ENCODE measurements around the gene ABAT. TPM values are rescaled to one million over a fixed set of nuclear protein-coding genes. Genes with fewer than 3 reads are reported as not detected.

The ABAT gene
- total RNA-seq, 4 donors from 2014 or later: 5.5 to 8.4 (median 6.5) TPM

DNA sequence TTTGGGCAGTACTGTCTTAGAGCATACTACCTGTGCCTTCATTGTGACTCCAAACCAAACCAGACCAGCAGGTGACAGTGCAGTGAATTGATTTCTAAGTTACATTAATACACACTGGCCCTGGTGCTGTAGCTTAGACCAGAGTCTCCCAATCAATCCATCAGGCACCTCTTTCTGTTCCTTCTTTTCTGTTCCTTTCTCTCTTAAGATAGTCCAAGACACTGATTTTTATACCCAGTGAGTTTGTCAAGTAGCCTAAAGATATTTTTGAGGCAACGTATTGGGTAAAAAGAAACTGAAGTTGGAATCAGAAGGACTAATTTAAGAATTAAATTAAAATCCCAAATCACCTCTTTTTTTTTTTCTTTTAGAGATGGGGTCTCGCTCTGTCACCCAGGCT is 43.1 kb downstream of the ABAT start:
- TF ChIP-seq, protein P1, sequence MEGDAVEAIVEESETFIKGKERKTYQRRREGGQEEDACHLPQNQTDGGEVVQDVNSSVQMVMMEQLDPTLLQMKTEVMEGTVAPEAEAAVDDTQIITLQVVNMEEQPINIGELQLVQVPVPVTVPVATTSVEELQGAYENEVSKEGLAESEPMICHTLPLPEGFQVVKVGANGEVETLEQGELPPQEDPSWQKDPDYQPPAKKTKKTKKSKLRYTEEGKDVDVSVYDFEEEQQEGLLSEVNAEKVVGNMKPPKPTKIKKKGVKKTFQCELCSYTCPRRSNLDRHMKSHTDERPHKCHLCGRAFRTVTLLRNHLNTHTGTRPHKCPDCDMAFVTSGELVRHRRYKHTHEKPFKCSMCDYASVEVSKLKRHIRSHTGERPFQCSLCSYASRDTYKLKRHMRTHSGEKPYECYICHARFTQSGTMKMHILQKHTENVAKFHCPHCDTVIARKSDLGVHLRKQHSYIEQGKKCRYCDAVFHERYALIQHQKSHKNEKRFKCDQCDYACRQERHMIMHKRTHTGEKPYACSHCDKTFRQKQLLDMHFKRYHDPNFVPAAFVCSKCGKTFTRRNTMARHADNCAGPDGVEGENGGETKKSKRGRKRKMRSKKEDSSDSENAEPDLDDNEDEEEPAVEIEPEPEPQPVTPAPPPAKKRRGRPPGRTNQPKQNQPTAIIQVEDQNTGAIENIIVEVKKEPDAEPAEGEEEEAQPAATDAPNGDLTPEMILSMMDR (IDR thresholded peaks at IDR 0.05): no peak
- no peak for ATAC-seq (ENCODE audit: low FRiP score)
- DNase-seq (ENCODE audit: low spot score): no peak

DNA sequence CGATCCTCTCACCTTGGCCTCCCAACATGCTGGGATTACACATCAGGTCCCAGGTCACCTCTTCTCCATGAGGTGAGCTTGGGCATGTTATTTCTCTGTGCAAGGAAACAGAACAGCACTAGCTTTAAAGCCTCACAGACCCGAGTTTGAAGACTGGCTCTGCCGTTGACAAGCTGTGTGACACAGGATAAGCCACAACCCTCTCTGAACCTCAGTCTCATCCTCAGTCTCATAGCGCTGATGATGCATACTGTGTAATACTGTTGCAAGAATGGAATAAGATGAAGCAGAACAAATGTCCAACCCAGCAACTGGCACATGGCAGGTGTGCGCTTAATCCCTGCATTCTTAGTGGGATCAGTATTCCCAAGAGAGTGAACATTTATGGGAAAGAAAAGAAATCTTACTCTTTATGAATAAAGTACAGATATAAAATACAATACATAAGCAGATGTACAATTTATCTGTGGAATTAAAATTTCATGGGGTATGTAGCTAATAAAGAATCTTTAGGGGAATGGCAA is 43.5 kb downstream of the ABAT start:
- ATAC-seq (ENCODE audit: low FRiP score) (no peak), DNase-seq (ENCODE audit: low spot score) (no peak)
- TF ChIP-seq, protein P1 (IDR thresholded peaks at IDR 0.05): no peak

DNA sequence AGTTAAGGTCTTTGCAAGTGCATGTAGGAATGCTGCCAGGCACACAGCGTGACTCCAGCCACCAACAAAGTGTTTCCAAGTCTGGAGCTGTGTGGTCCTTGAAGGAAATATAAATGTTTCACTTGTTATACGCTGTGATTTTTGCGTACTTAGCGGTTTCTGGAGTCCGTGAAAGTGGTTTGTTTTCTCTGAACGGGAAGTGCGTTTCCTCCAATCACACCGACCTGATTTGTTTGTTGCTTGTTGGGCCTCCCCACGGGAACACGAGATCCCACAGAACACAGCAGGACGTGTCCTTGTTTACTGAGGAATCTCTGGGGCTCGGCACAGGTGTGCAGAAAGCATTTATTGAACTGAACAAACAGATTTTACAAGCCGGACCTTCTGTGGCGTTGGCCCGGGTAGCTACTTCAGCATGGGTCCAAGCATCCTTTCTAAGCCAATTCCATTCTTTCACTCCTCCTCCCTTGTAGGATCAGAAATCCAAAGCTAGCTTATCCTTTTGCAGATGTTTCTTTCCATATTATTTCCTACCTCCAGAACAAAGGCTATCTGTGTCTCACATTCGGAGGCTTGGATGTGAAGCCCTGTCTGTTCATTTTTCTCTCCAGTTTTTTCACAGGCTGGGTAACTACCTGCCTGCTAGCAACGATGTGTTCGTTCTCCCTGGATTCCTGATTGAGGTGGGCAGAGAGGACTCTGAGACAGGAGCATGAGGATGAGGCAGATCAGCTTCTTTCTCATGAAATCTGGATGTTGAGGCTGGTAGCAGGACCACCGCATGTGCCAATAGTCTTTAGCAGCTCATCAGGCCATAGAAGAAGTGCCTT is 44.6 kb downstream of the ABAT start:
- no peak for DNase-seq (ENCODE audit: low spot score)
- TF ChIP-seq, protein P1 (IDR thresholded peaks at IDR 0.05): no peak
- no peak for ATAC-seq (ENCODE audit: low FRiP score)

DNA sequence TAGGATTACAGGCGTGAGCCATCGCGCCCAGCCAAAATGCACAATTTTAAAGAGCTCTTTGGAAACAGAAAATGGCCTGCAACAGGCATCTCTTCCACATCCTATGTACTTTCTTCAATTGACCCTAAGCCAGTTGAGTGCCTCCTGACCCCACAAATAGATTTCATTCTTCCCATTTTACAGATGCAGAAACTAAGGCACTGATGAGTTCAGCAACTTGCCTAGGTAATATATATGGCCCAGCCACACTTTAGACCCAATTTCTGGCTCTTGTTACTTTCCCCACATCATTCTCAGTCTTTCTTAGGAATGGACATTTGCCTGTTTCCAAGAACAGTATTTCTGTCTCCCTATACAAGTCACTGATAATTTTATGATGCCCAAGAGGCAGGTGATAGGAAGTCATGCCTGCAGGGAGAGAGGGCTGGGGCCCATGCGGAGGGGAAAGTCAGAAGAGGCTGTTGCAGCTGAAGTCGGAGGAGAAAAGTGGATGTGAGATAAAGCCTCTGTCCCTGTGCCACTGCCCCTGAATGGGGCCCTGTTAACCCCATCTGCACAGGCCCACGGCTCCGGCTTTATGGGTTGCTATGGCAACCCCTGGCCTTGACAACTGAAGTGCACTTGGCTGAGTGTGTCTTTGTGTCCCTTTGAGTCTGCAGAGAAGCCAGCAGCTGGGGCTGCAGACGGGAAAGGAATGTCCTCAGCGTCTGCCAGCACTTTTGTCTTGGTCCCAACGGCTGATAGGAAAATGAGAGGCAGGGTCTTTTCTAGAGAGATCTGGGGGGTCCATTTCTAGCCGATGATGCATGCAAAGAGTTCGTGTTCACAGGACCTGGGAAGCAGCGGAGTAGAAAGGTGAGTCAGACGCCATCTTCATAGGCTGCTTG is 45.9 kb downstream of the ABAT start:
- TF ChIP-seq, protein P1 (IDR thresholded peaks at IDR 0.05): no peak
- ATAC-seq (ENCODE audit: low FRiP score) (no peak), DNase-seq (ENCODE audit: low spot score) (no peak)

DNA sequence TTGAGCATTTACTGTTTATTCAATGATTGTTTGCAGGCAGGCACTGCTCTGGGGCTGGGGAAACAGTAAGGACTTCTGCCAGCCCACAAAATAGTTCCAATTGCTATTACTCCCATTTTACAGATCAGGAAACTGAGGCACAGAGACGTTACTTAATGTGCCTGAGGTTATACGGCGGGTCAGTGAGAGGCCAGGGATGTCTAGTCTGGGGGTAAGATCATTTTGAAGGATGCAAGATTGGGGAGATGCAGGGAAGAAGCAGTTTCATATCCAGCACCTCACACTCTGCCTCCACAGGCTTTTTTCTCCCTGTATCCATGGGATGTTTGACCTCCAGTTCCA is 46.5 kb downstream of the ABAT start:
- ATAC-seq (ENCODE audit: low FRiP score): no peak
- DNase-seq (ENCODE audit: low spot score): no peak
- TF ChIP-seq, protein P1 (IDR thresholded peaks at IDR 0.05): no peak

DNA sequence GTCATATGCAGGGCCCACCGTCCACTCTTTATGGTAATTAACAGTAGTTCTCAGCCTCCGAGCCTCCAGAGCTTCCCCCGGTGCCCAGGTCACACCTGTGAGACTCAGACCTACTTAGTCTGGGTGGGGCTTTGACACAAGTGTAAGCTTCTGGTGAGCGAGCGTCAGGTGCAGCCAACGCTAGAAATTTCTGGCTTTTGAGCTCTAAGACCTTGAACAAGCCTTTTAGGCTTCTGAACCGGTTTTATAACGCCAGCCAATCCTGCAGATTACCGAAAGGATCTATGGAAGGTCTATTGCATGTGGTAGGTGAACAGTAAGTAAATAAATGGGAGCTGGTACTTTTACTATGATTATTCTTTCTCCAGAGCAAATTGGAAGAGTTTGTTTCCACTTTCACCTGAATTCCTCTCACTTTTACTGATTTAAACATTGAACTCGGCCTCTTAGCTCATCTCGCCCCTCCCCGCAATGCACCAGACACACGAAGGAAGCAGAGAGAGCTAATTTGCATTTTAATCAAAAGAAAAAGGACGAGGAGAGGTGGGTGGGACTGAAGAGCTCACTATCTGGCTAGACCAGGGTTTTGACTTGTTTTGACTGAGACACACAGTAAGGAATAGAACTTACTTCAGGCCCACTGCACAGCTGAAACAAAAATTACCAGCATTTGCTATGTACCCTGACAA is 47.1 kb downstream of the ABAT start:
- no peak for DNase-seq (ENCODE audit: low spot score)
- TF ChIP-seq, protein P1 (IDR thresholded peaks at IDR 0.05): no peak
- ATAC-seq (ENCODE audit: low FRiP score): no peak

Data from omental fat pad (tissue), 4 donors.